NCI-H1105 treated with DMSO at 0.1 percent for 48 hours (cell line): Measurements from ENCODE around the gene VPS26A.

Experiments used
- DNase-seq: peaks from one replicate; lab custom pipeline; 2025; lab: John Stamatoyannopoulos, UW

VPS26A gene

GRCh38 chr10:69123747-69124562 lies at the start of gene VPS26A:
Gene VPS26A, plus strand, starts transcription at chr10:69124178. Its CDS starts 100 bp downstream, at chr10:69124278.
- peak; percentile 86 for DNase-seq

- no peak for DNase-seq
Observed at GRCh38 chr10:69074532-69074931, 49.4 kb upstream of the VPS26A start.

- DNase-seq: no peak
Observed at GRCh38 chr10:69075431-69075830, 48.5 kb upstream of the VPS26A start.

DNA sequence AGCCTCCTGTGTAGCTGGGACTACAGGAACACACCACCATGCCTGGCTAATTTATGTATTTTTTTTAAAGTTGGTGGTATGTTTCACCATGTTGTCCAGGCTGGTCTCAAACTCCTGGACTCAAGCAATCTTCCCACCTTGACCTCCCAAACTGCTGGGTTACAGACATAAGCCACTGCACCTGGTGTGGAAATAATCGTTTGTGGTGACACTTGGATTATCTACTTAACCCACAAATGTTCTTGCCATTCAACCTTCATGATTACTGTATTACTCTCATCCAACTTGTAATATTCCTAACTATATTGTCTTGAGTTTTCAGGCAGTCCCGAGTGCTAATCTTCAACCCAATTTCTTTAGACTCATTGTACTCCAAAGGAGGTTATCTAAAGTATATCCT lies 45.7 kb upstream of the VPS26A start:
- no peak for DNase-seq

DNA sequence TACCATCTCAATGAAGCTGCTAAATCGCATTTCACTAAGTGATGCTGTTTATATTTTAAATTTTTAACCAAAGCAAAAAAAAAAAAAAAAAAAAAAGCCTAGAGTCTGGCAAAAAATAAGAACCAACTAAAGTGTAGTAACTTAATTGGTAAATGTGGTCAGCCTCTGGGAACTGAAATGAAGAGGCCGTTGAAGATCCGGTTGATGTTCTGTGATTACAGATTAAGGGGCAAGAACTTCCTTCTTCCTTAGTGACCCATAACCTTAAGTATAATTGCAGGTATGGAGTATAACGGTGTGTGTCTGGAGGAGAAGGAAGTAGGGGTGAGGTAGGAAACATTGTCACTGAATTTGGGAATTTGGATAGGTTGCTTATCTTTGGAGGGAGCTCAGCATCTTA lies 43.8 kb upstream of the VPS26A start:
- DNase-seq: no peak

DNA sequence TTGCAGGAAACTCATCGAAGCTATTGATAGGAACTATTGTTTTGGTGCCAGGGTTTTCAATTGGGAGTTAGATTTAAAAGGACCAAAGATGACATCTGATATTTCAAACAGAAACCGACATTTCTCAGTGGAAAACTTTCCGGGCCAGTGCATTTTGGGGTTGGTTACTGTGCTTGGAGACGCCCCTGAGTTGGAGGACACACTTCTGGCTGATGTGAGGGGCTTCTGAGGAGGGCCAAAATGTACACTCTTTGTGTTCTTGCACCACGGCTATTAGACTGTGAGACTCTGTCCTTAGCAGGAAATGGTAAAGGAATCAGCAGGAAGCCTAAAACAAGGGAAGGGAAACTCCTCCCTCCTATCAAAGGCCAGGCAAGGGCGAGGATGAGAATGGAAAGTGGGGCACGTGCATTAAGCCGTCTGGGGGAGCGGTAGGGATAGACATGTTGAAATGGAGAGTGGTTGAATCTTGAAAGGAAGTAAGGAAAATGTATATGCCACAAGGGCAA lies 37.9 kb upstream of the VPS26A start:
- DNase-seq: no peak

DNA sequence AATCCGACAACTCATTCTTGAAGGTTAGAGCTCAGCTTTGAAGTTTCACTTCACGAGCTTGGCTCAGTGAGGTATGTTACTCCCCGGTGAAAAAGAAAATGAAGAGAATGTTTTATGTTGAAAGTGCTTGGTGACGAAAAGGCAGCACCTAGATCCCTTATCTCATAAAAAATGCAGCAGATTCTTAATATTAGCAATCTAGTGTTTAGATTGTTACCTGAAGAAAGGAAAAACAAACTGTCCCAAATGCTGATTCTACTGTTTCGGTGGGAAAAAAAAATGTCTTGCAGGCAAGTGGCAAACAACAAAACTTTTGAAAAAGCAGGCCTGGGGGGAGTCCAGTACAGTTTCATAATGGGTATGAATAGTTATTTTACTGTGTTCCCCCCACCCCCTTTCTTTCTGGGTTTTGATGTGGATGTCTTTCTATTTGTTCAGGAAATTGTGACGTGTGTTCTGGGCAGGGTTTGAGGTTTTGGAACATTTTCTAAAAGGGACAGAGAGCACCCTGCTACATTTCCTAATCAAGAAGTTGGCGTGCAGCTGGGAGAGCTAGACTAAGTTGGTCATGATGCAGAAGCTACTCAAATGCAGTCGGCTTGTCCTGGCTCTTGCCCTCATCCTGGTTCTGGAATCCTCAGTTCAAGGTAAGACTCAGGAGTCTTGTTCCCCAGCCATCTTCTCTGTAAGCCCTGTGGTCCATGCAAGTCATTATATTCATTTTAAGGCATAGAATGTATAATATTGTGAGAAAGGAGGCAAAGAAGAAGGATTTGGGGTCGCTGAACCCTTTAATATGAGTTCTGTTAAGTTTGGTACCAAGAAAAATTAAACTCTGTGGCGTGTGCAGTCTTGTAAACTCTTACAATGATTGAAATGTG lies 36.1 kb upstream of the VPS26A start, which contains the start of gene SRGN:
Gene SRGN (plus strand): TSS at position 514 of the 881 bp plus-strand sequence. CDS start 55 bp downstream, at position 569.
- DNase-seq: no peak

DNA sequence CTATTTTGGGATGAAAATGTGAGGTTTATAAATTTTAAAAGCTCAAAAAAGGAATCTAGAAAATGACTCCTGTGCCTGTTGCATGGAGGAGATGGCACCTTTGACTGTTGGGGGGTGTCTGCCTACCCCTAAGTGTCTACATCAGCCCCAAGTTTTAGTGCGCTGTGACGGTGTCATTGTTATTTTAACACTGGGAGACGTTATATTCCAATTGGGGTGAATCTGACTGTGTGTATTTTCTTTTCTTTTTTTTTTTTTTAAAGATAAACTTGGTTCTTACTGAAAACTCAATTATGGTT lies 35.6 kb upstream of the VPS26A start:
- DNase-seq: no peak

DNA sequence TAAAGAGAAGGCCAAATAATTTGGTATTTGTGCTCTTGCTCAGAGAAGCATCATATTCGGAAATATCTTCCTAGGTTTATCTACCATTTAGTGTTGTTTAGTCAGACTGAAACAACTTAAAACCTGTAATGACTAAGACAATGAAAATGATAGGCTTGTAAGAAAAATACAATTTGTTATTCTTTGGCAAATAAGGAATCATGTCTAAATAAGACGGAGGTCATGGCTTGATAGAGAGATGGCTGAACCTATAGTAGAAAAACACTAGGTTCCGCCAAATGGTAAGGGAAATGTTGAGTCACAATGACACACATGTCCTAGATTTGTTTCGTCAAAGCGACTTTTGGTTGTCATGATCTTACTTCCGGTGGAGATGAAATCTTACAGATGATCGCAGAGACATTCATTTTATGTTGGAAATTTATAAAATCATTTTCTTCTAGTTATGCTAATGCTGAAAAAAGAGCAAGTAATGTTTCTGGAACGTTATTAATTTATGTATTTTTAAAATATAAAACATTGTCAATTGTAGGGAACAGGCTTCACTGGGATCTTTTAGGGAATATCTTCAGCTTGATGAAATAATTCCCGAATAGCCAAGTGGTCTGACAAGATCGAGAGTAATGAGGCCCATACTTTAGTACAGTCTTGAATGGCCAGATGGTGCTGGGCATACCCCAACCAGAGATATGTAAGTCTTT lies 35.0 kb upstream of the VPS26A start:
- DNase-seq: no peak

DNA sequence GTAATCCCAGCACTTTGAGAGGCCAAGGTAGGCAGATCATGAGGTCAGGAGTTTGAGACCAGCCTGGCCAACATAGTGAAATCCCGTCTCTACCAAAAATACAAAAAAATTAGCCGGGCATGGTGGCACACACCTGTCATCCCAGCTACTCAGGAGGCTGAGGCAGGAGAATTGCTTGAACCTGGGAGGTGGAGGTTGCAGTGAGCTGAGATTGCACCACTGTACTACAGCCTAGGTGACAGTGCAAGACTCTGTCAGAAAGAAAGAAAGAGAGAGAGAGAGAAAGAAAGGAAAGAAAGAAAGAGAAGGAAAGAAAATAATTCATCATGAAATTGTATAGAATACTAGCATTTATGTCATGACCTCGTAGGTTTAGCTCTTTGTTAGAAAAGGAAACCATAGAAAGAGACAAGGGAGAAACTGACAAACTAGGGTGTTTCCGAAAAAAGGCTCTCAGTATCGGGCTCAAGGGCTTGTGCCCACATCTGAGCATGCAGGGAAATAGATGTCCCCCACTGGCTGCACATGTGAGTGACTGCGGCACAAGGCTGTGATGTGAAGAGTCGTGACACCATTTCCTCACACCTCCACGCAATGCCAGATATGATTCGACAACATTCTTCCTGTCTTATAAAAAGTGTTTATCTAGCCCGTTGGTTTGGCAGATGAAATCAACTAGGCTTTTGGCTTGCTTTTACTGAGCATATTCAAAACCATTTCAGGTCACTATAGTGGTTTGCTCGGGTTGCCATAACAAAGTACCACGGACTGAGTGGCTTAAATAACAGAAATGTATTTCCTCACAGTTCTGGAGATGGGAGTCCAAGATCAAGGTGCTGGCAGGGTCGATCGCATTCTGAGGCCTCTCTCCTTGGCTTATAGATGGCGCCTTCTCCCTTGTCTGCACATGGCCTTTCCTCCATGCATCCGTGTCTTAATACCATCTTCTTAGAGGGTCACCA lies 34.1 kb upstream of the VPS26A start:
- no peak for DNase-seq

DNA sequence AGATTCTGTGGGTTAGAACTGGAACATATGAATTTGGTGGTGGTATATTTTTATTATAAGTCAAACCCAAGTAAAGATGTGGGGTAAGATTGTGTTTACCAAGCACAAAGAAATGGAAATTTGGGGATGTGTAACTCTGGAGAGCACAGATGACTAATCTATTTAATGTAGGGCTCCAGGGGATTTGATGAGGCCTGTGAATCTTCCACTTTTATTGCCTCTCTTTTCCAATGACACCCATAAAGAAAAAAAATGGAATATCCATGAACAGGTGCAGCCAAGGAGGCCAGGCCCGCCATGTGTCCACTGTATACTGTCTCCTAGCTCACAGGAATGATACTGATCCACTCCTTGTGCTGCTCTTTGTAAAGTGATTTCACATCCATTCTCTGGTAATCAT lies 33.3 kb upstream of the VPS26A start:
- DNase-seq: no peak

GRCh38 chr10:69091143-69091651 lies 32.8 kb upstream of the VPS26A start:
- DNase-seq: no peak

DNA sequence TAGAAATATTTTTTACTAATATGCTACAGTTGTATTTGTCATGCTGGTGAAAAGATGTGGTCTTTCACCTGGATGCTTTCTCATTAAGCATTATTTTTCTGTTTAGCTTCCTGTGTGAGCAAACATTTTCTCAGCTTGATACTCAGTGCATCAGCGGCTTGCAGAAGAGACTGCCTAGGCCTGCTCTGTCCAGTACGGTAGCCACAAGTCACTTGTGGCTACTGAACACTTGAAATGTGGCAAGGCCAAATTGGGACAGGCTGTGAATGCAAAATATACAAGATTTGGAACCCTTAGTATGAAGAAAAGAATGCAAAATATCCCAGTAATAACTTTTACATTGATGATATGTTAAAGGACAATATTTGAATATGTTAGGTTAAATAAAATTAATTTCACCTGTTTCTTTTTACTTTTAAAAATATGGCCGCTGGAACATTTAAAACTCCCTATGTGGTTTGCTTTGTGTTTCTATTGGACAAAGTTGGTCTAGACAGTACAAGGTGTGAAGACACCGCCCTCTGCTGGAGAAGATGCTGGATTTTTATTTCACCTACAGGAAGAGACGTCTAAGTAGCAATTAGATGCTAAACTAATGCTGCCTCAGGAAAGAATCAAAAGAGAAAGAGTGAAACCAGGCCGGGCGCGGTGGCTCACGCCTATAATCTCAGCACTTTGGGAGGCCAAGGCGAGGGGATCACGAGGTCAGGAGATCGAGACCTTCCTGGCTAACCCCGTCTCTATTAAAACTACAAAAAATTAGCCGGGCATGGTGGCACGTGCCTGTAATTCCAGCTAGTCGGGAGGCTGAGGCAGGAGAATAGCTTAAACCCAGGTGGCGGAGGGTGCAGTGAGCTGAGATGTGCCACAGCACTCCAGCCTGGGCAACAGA lies 30.8 kb upstream of the VPS26A start:
- DNase-seq: peak; percentile 43

DNA sequence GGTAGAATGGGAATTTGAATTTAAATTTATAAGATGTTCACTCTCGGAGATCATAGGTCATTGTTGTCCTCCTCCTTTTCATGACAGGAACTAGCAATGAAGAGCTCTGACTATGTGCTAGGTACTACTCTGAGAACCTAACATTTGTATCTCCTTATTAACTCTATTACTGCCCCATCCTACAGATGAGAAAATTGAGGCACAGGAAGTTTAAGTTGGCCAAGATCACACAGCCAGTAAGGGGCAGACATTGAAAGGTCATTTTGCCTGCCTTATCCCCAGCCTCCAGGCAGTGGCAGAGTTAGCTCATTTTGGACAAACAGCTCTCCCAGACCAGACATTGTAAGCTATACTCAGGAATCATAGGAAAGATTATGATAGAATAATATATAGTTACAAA lies 30.0 kb upstream of the VPS26A start:
- DNase-seq: no peak

- DNase-seq: no peak
Observed at GRCh38 chr10:69096045-69096444, 27.9 kb upstream of the VPS26A start.

DNA sequence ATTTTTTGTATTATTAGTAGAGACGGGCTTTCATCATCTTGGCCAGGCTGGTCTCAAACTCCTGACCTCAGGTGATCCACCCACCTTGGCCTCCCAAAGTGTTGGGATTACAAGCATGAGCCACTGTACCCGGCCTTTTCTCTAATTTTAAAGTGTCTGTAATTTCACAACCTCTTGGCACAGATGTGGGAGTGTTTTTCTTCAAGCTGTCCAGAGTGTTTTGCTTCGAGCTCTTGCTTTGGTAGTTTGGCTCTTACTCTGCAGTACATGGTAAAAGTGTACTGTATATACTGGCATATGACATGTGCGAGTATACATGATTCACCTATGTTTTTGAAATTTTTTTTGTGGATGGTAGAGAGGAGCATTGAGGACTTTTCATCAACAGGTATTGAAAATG lies 26.2 kb upstream of the VPS26A start:
- no peak for DNase-seq

- no peak for DNase-seq
Observed at GRCh38 chr10:69100136-69100872, 23.7 kb upstream of the VPS26A start.

DNA sequence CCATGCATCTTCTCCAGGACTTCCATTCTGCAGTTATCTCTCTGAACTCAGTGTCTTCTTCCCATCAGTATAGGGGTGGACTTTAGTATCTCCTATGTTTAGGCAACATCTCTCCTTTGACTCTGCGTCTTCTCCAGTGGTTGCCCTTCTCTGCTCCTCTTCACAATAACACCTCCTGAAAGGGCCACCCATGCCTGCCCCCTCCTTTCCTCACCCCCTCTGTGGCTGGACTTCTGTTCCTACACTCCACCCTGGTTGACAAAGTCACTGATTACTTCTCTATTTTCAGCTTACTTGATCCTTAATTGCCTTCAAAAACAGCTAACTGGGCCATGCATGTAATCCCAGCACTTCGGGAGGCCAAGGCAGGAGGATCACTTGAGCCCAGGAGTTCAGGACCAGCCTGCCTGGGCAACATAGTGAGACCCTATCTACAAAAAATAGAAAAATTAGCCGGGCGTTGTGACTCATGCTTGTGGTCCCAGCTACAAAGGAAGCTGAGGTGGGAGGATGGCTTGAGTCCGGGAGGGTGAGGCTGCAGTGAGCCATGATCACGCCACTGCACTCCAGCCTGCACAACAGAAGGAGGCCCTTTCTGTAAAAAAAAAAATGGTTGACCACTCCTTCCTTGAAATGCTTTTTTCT lies 22.4 kb upstream of the VPS26A start:
- DNase-seq: no peak

GRCh38 chr10:69102440-69102839 lies 21.5 kb upstream of the VPS26A start:
- no peak for DNase-seq
